Stomach (tissue), 9 donors: ENCODE results near the gene ZNF776. TPM values are rescaled to one million over a fixed set of nuclear protein-coding genes. Genes with fewer than 3 reads are reported as not detected.

Source experiments
- DNase-seq, 2 donors: peaks; one replicate each; pipeline versions ENCODE4 v3.0.0 to v3.0.0-alpha.2; 2013 to 2019
- H3K27ac ChIP-seq, 5 donors: fragments of 200-600 bp in 4 of 5; sonication (generic) in 4 of 5; one replicate each; pipeline ENCODE4 v1.5.1; 2013 to 2019; ENCODE audit warnings: mild to moderate bottlenecking in 1 of 5, moderate library complexity in 1 of 5
- H3K27me3 ChIP-seq, 3 donors: fragments of 200-600 bp; sonication (generic); one replicate each; pipeline ENCODE4 v1.5.1; 2017 to 2019; ENCODE audit warnings: mixed run types in 1 of 3
- H3K36me3 ChIP-seq, 4 donors: fragments of 200-600 bp; sonication (generic); 1 replicate in 3 of 4; 2 replicates in 1 of 4; pipeline ENCODE4 v1.5.1; 2016 to 2019
- H3K4me1 ChIP-seq, 4 donors: fragments of 200-600 bp; sonication (generic); one replicate each; pipeline ENCODE4 v1.5.1; 2016 to 2019
- H3K4me3 ChIP-seq, 4 donors: fragments of 200-600 bp; sonication (generic) in 3 of 4; one replicate each; pipeline ENCODE4 v1.5.1; 2016 to 2019; ENCODE audit warnings: mild to moderate bottlenecking in 1 of 4
- H3K9me3 ChIP-seq, 4 donors: fragments of 200-600 bp; sonication (generic); one replicate each; pipeline ENCODE4 v1.5.1; 2016 to 2019
- EP300 ChIP-seq: sonication (generic); formaldehyde crosslinking; IDR thresholded peaks from one replicate; pipeline ENCODE4 v1.6.1; 2017; ENCODE audit warnings: antibody characterized with exemption
- POLR2A ChIP-seq, 4 donors: fragments of 450-650 bp; IDR thresholded peaks; one replicate each; pipeline ENCODE4 v1.6.1; 2016; ENCODE audit warnings: antibody characterized with exemption in 4 of 4, control low read depth in 2 of 4, mild to moderate bottlenecking in 1 of 4, moderate library complexity in 1 of 4
- POLR2AphosphoS5 ChIP-seq, 3 donors: sonication (generic); formaldehyde crosslinking; IDR thresholded peaks; one replicate each; pipeline ENCODE4 v1.6.1; 2016; ENCODE audit warnings: antibody characterized with exemption in 3 of 3
- WGBS, 5 donors: extraction: QIAGEN DNeasy Blood & Tissue Kit in 3 of 5; methylation state at CpG; one replicate each; pipeline versions ENCODE4 v1.1.5 to v1.1.7; 2013 to 2018; 5-methylcytosine and 5-hydroxymethylcytosine counted together
- intact Hi-C: fragments of 100-400 bp; cut with DNase I; formaldehyde crosslinking; loops from one replicate; pipeline ENCODE4 v1.15.1; 2023; ENCODE audit warnings: low total_unique reads
- polyA plus RNA-seq, 3 donors: library from polyadenylated mRNA; stranded (reverse); fragments of 200-250 nt; gene quantifications; one replicate each; pipeline ENCODE4 v1.2.3, GENCODE V29; 2013
- total RNA-seq, 5 donors: library from RNA; depleted of rRNA; stranded (reverse); fragments of >200 nt; gene quantifications; one replicate each; pipeline versions ENCODE4 v1.1.0 to v1.2.3, GENCODE V29; 2014 to 2016
- TF ChIP-seq, protein P1 (sequence below), 7 experiments: fragments of 450-650 bp in 4 of 7; fragments of 200-600 bp in 3 of 7; sonication (generic) in 3 of 7; IDR thresholded peaks; one replicate each; pipeline ENCODE4 v1.5.1; 2016 to 2019; ENCODE audit warnings: antibody characterized with exemption in 7 of 7, control low read depth in 2 of 7, mild to moderate bottlenecking in 1 of 7
- donor health status: healthy with polysubstance abuse.
- donor health status: Bipolar disorder and iron deficiency.
- donor health status: healthy.

Gene ZNF776
- total and polyA plus RNA-seq, 8 donors, result 1.9 to 72.0 (median 19.2) TPM

DNA sequence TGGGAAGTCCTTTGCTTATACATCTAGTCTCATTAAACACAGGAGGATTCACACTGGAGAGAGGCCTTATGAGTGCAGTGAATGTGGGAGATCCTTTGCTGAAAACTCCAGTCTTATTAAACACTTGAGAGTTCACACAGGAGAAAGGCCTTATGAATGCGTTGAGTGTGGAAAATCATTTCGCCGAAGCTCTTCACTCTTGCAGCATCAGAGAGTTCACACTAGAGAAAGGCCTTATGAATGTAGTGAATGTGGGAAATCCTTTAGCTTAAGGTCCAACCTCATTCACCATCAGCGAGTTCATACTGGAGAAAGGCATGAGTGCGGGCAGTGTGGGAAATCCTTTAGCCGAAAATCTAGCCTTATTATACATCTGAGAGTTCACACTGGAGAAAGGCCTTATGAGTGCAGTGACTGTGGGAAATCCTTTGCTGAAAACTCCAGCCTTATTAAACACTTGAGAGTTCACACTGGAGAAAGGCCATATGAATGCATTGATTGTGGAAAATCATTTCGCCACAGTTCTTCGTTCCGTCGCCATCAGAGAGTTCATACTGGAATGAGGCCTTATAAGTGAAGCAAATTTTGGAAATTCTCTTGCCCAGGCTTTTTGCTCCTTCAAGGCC, 32.7 kb downstream of the ZNF776 start:
- Histone ChIP-seq H3K36me3 (peaks cover 53 to 100% (median 88%) of the 10 kb centered on the region in 4 donors), H3K9me3 (peaks cover 31 to 100% (median 96%) of the 10 kb centered on the region in 4 donors)
- intact Hi-C loops, result no loop called here

GRCh38 chr19:57786286-57786685, 39.7 kb downstream of the ZNF776 start:
- TF ChIP-seq, protein P1, sequence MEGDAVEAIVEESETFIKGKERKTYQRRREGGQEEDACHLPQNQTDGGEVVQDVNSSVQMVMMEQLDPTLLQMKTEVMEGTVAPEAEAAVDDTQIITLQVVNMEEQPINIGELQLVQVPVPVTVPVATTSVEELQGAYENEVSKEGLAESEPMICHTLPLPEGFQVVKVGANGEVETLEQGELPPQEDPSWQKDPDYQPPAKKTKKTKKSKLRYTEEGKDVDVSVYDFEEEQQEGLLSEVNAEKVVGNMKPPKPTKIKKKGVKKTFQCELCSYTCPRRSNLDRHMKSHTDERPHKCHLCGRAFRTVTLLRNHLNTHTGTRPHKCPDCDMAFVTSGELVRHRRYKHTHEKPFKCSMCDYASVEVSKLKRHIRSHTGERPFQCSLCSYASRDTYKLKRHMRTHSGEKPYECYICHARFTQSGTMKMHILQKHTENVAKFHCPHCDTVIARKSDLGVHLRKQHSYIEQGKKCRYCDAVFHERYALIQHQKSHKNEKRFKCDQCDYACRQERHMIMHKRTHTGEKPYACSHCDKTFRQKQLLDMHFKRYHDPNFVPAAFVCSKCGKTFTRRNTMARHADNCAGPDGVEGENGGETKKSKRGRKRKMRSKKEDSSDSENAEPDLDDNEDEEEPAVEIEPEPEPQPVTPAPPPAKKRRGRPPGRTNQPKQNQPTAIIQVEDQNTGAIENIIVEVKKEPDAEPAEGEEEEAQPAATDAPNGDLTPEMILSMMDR (IDR thresholded peaks at IDR 0.05), result no peak
- TF ChIP-seq POLR2AphosphoS5 (IDR thresholded peaks at IDR 0.05) (no peak), EP300 (no peak), POLR2A (IDR thresholded peaks at IDR 0.05) (no peak)

More for the DNA sequence above, 32.7 kb downstream of the ZNF776 start:
- 95 to 99% (median 98%) methylated on average over 10 of the region's 10 CpGs for whole genome bisulfite sequencing, 5 donors
- Histone ChIP-seq H3K4me3 (no peak overlapping the region), H3K27me3 (no peaks in the 10 kb centered on the region), H3K27ac (no peak overlapping the region), H3K4me1 (no peaks in the 10 kb centered on the region)
- no peak for DNase-seq
- TF ChIP-seq, protein P1 (IDR thresholded peaks at IDR 0.05), result no peak
- TF ChIP-seq POLR2AphosphoS5 (IDR thresholded peaks at IDR 0.05) (no peak), EP300 (no peak), POLR2A (IDR thresholded peaks at IDR 0.05) (no peak)

GRCh38 chr19:57786906-57787305, 40.3 kb downstream of the ZNF776 start:
- H3K9me3 ChIP-seq, result peaks cover 14 to 91% (median 83%) of the 10 kb centered on the region in 4 donors

More at GRCh38 chr19:57786286-57786685, 39.7 kb downstream of the ZNF776 start:
- no peak for DNase-seq
- no peak overlapping the region for H3K4me3 ChIP-seq
- 92 to 97% (median 94%) methylated on average over 21 to 38 of the region's 38 CpGs for WGBS, 5 donors
- intact Hi-C loops, result no loop called here
- no peak overlapping the region for H3K27ac ChIP-seq
- H3K9me3 ChIP-seq, result peaks cover 14 to 97% (median 90%) of the 10 kb centered on the region in 4 donors
- peaks cover 17 to 98% (median 77%) of the 10 kb centered on the region in 4 donors for H3K36me3 ChIP-seq
- H3K4me1 ChIP-seq, result no peaks in the 10 kb centered on the region
- H3K27me3 ChIP-seq, result no peaks in the 10 kb centered on the region

GRCh38 chr19:57788114-57788692, 41.6 kb downstream of the ZNF776 start:
- Histone ChIP-seq H3K36me3 (peaks cover 21 to 98% (median 79%) of the 10 kb centered on the region in 4 donors), H3K9me3 (peaks cover 14 to 79% (median 71%) of the 10 kb centered on the region in 4 donors)
- intact Hi-C loops, result no loop called here

More at GRCh38 chr19:57786906-57787305, 40.3 kb downstream of the ZNF776 start:
- peaks cover 12 to 98% (median 77%) of the 10 kb centered on the region in 4 donors for H3K36me3 ChIP-seq
- H3K4me1 ChIP-seq, result no peaks in the 10 kb centered on the region
- intact Hi-C loops, result no loop called here
- DNase-seq, result no peak
- H3K27ac ChIP-seq, result no peak overlapping the region
- 84 to 97% (median 91%) methylated on average over 5 of the region's 5 CpGs for WGBS, 5 donors
- TF ChIP-seq EP300 (no peak), POLR2A (IDR thresholded peaks at IDR 0.05) (no peak), POLR2AphosphoS5 (IDR thresholded peaks at IDR 0.05) (no peak)
- TF ChIP-seq, protein P1 (IDR thresholded peaks at IDR 0.05), result no peak
- no peak overlapping the region for H3K4me3 ChIP-seq
- no peaks in the 10 kb centered on the region for H3K27me3 ChIP-seq

More at GRCh38 chr19:57788114-57788692, 41.6 kb downstream of the ZNF776 start:
- H3K4me1 ChIP-seq, result no peaks in the 10 kb centered on the region
- H3K4me3 ChIP-seq, result no peak overlapping the region
- no peak for DNase-seq
- TF ChIP-seq POLR2A (IDR thresholded peaks at IDR 0.05) (no peak), EP300 (no peak), POLR2AphosphoS5 (IDR thresholded peaks at IDR 0.05) (no peak)
- TF ChIP-seq, protein P1 (IDR thresholded peaks at IDR 0.05), result no peak
- no peak overlapping the region for H3K27ac ChIP-seq
- H3K27me3 ChIP-seq, result no peaks in the 10 kb centered on the region
